Glutamatergic neuron (in vitro differentiated cells): ENCODE measurements around the gene DOCK7. TPM values are rescaled to one million over a fixed set of nuclear protein-coding genes. Genes with fewer than 3 reads are reported as not detected.
"Not testable (repeated sequence)": the region's sequence is repeated elsewhere in the genome, so short reads cannot be mapped to it uniquely, and the experiment has no call there.

Source experiments
- DNase-seq: peaks from one replicate; pipeline ENCODE4 v3.0.0; 2022
- H3K27ac Mint-ChIP-seq: one replicate; pipeline ENCODE4 v1.8.0; 2020; ENCODE audit warnings: mild to moderate bottlenecking, mixed read lengths, inconsistent platforms; ENCODE audit not compliant: unreplicated experiment
- H3K27me3 Mint-ChIP-seq: one replicate; pipeline ENCODE4 v1.8.0; 2020; ENCODE audit warnings: mild to moderate bottlenecking, moderate library complexity, mixed read lengths, inconsistent platforms; ENCODE audit not compliant: unreplicated experiment
- H3K36me3 Mint-ChIP-seq: one replicate; pipeline ENCODE4 v1.8.0; 2020; ENCODE audit warnings: mild to moderate bottlenecking, mixed read lengths, inconsistent platforms; ENCODE audit not compliant: unreplicated experiment
- H3K4me1 Mint-ChIP-seq: one replicate; pipeline ENCODE4 v1.8.0; 2020; ENCODE audit warnings: mild to moderate bottlenecking, low read depth, mixed read lengths, inconsistent platforms; ENCODE audit not compliant: unreplicated experiment
- H3K4me3 Mint-ChIP-seq: one replicate; pipeline ENCODE4 v1.8.0; 2020; ENCODE audit warnings: mild to moderate bottlenecking, mixed read lengths, inconsistent platforms; ENCODE audit not compliant: unreplicated experiment
- H3K9me3 Mint-ChIP-seq: one replicate; pipeline ENCODE4 v1.8.0; 2020; ENCODE audit warnings: mild to moderate bottlenecking, moderate library complexity, mixed read lengths, inconsistent platforms; ENCODE audit not compliant: unreplicated experiment
- total RNA-seq: library from RNA; stranded (reverse); fragmentation: NEBNext Ultra II Directional; extraction: Animal tissue kit (Norgen Biotek cat#: 25700); gene quantifications from one replicate; pipeline ENCODE4 v1.2.1, GENCODE V29; 2021; ENCODE audit not compliant: unreplicated experiment
- TF ChIP-seq, protein P1 (sequence below): fragments of 200-600 bp; sonication (generic); IDR thresholded peaks from one replicate; pipeline ENCODE4 v1.5.0; 2021; ENCODE audit not compliant: partially characterized antibody, unreplicated experiment

The DOCK7 gene
- total RNA-seq, 1 donor from 2014 or later, result 70.8 TPM

GRCh38 chr1:62722796-62723195, 34.6 kb upstream of the DOCK7 start:
- Mint-ChIP-seq H3K9me3 (peaks cover 3% of the 10 kb centered on the region), H3K4me1 (peaks cover 3% of the 10 kb centered on the region), H3K36me3 (no peaks in the 10 kb centered on the region), H3K27me3 (peaks cover 4% of the 10 kb centered on the region), H3K4me3 (no peak overlapping the region), H3K27ac (no peak overlapping the region)
- no peak for DNase-seq
- TF ChIP-seq, protein P1, sequence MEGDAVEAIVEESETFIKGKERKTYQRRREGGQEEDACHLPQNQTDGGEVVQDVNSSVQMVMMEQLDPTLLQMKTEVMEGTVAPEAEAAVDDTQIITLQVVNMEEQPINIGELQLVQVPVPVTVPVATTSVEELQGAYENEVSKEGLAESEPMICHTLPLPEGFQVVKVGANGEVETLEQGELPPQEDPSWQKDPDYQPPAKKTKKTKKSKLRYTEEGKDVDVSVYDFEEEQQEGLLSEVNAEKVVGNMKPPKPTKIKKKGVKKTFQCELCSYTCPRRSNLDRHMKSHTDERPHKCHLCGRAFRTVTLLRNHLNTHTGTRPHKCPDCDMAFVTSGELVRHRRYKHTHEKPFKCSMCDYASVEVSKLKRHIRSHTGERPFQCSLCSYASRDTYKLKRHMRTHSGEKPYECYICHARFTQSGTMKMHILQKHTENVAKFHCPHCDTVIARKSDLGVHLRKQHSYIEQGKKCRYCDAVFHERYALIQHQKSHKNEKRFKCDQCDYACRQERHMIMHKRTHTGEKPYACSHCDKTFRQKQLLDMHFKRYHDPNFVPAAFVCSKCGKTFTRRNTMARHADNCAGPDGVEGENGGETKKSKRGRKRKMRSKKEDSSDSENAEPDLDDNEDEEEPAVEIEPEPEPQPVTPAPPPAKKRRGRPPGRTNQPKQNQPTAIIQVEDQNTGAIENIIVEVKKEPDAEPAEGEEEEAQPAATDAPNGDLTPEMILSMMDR, result no peak

DNA sequence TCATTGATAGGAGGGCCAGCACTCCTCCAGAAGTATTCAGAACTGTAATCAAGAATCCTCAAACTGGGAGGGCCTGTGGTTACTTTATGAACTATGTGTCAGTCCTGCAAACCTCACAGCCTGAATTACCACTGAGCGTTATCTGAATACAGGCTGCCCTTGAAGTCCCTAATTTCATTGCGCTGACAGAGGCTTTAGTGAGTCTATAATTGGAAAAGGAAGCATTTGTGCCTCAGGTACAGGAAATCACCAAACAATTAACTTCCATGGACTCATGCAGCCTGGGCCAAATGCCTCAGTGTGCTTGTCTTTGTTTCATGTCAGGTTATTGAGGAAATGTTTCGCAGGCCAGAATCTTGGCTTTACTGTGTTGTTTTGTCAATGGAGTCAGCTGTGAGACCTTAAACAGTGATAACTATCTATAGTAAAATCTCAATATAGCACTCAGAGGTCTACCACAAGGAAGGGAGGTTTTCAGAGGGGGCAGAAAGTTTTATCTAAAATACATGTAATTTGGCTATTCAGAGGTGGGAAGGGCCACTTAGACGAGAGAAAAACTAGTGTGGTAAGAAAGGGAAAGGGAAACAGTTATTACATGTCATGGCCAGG, 32.9 kb upstream of the DOCK7 start:
- no peak for DNase-seq
- Mint-ChIP-seq H3K4me3 (no peak overlapping the region), H3K27ac (no peak overlapping the region)

DNA sequence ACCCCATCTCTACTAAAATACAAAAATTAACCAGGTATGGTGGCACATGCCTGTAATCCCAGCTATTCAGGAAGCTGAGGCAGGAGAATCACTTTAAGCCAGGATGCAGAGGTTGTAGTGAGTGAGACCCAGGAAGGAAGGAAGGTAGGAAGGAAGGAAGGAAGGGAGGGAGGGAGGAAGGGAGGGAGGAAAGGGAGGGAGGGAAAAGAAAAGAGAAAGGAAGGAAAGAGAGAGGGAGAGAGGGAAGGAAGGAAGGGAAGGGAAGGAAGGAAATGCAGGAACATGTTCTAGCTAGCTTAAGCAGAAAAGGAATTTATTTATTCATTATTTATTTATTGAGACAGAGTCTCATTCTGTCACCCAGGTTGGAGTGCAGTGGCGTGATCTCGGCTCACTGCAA, 30.2 kb upstream of the DOCK7 start:
- H3K27ac Mint-ChIP-seq, H3K4me1 Mint-ChIP-seq, H3K36me3 Mint-ChIP-seq, DNase-seq, H3K9me3 Mint-ChIP-seq, H3K4me3 Mint-ChIP-seq, H3K27me3 Mint-ChIP-seq: not testable (repeated sequence)

More for the DNA sequence above, 32.9 kb upstream of the DOCK7 start:
- Mint-ChIP-seq H3K4me1 (peaks cover 3% of the 10 kb centered on the region), H3K36me3 (no peaks in the 10 kb centered on the region), H3K9me3 (peaks cover 1% of the 10 kb centered on the region), H3K27me3 (peaks cover 2% of the 10 kb centered on the region)
- TF ChIP-seq, protein P1, result no peak

DNA sequence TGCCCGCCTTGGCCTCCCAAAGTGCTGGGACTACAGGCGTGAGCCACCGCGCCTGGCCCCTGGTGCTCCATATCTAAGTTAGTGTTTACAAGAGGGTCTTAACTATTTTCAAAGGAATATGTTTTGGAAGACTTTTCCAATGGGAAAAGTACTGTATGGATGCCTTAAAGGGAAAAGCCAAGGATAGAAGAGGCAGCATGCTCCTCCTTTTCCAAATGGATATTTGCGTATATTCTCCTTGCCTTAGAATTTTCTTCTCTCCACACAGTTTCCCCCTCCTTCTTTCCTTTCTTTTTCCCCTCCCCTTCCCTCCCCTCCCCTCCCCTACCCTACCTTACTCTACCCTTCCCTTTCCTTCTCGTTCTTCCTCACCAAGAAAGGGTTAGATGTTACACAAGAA, 29.3 kb upstream of the DOCK7 start:
- H3K9me3 Mint-ChIP-seq, result no peaks in the 10 kb centered on the region
- H3K4me3 Mint-ChIP-seq, result no peak overlapping the region
- H3K27me3 Mint-ChIP-seq, result no peaks in the 10 kb centered on the region
- TF ChIP-seq, protein P1, result no peak
- no peaks in the 10 kb centered on the region for H3K36me3 Mint-ChIP-seq
- H3K27ac Mint-ChIP-seq, result no peak overlapping the region
- DNase-seq, result no peak
- no peaks in the 10 kb centered on the region for H3K4me1 Mint-ChIP-seq

- Mint-ChIP-seq H3K4me3 (no peak overlapping the region), H3K27me3 (no peaks in the 10 kb centered on the region), H3K9me3 (no peaks in the 10 kb centered on the region), H3K4me1 (peaks cover 2% of the 10 kb centered on the region), H3K36me3 (no peaks in the 10 kb centered on the region), H3K27ac (no peak overlapping the region)
- no peak for DNase-seq
- TF ChIP-seq, protein P1, result no peak
Measured at GRCh38 chr1:62716397-62716796, 28.2 kb upstream of the DOCK7 start.
